ENCODE results near the gene WDR43. TPM values are rescaled to one million over a fixed set of nuclear protein-coding genes. Genes with fewer than 3 reads are reported as not detected.
"Not testable (repeated sequence)": the region's sequence is repeated elsewhere in the genome, so short reads cannot be mapped to it uniquely, and the experiment has no call there.

WDR43 gene
- total and polyA plus RNA-seq, 9 of the 15 experiments (the other 6 are each of a cell fraction or from before 2014, with no cell fraction given): 34.6 to 197 (median 105) TPM

- H4K20me1 ChIP-seq (replicated peaks; ENCODE audit: control insufficient read depth, insufficient read depth, low read length); H2AFZ ChIP-seq (ENCODE audit: low read depth, low read length); H3K36me3 ChIP-seq (ENCODE audit: control insufficient read depth, insufficient read depth, low read length); DNase-seq (ENCODE audit: extremely low read depth in 1 of 4, low spot score in 3 of 4); H3K27ac ChIP-seq (ENCODE audit: extremely low read depth, low read depth, low read length); in situ Hi-C loops (cut with MboI); H3K4me2 ChIP-seq (ENCODE audit: insufficient read depth, low read length); CTCF ChIA-PET (ENCODE audit: low intra/inter-chr PET ratio); H3K9me1 ChIP-seq (ENCODE audit: control insufficient read depth, insufficient read depth, low read length); BruUV-seq (replicated peaks); H3K4me1 ChIP-seq (replicated peaks in 1 of 2; ENCODE audit: control insufficient read depth in 2 of 2, insufficient read depth in 2 of 2, low read length in 2 of 2); FAIRE-seq; intact Hi-C loops (cut with micrococcal nuclease); H3K79me2 ChIP-seq (ENCODE audit: control insufficient read depth, insufficient read depth, low read length); H3K9ac ChIP-seq (ENCODE audit: insufficient read depth in 1 of 2, low read depth in 2 of 2, low read length in 2 of 2); ATAC-seq; H3K4me3 ChIP-seq; H3K9me3 ChIP-seq (replicated peaks; ENCODE audit: control insufficient read depth, insufficient read depth, low read depth, low read length): not testable (repeated sequence)
- POLR2A ChIA-PET: interaction anchor here (0.8 kb wide), 1 partner anchor 10 kb away, joined by 6 read pairs; no protein-coding TSS in a partner anchor
- peaks cover 2 to 43% of the 10 kb centered on the region in 2 experiments; a peak in 3 of 5 replicates for H3K27me3 ChIP-seq (ENCODE audit: control insufficient read depth in 2 of 2, insufficient read depth in 2 of 2, low read length in 2 of 2)
- WGBS (ENCODE audit: insufficient coverage, low coverage, missing lambda C conversion rate): 1% methylated on average over 8 of the region's 8 CpGs
Observed at GRCh38 chr2:28978001-28978400, 83.5 kb downstream of the WDR43 start.

GRCh38 chr2:28978606-28979005 is 84.1 kb downstream of the WDR43 start:
- intact Hi-C loops (cut with micrococcal nuclease) (no loop called here), in situ Hi-C loops (cut with MboI) (no loop called here)
- Histone ChIP-seq H3K27ac (ENCODE audit: extremely low read depth, low read depth, low read length) (no peak overlapping the region), H3K9me3 (replicated peaks; ENCODE audit: control insufficient read depth, insufficient read depth, low read depth, low read length) (no peaks in the 10 kb centered on the region), H3K4me1 (replicated peaks in 1 of 2; ENCODE audit: control insufficient read depth in 2 of 2, insufficient read depth in 2 of 2, low read length in 2 of 2) (no peaks in the 10 kb centered on the region; a peak in 1 of 5 replicates), H4K20me1 (replicated peaks; ENCODE audit: control insufficient read depth, insufficient read depth, low read length) (no peaks in the 10 kb centered on the region), H3K79me2 (ENCODE audit: control insufficient read depth, insufficient read depth, low read length) (no peaks in the 10 kb centered on the region), H3K27me3 (ENCODE audit: control insufficient read depth in 2 of 2, insufficient read depth in 2 of 2, low read length in 2 of 2) (peaks cover 2 to 47% of the 10 kb centered on the region in 2 experiments; a peak in 3 of 5 replicates), H3K36me3 (ENCODE audit: control insufficient read depth, insufficient read depth, low read length) (no peaks in the 10 kb centered on the region), H3K4me2 (ENCODE audit: insufficient read depth, low read length) (no peak overlapping the region), H3K9me1 (ENCODE audit: control insufficient read depth, insufficient read depth, low read length) (no peaks in the 10 kb centered on the region), H3K4me3 (no peak overlapping the region), H2AFZ (ENCODE audit: low read depth, low read length) (no peak overlapping the region), H3K9ac (ENCODE audit: insufficient read depth in 1 of 2, low read depth in 2 of 2, low read length in 2 of 2) (no peak overlapping the region)
- POLR2A ChIA-PET: interaction anchor here (0.8 kb wide), 2 partner anchors 9 to 75 kb away, joined by 4 to 6 read pairs; no protein-coding TSS in a partner anchor
- CTCF ChIA-PET (ENCODE audit: low intra/inter-chr PET ratio): no interaction called here
- TF ChIP-seq ZNF224 (CRISPR knock-in tag; IDR thresholded peaks at IDR 0.05): no peak
- TF ChIP-seq ZNF717 (CRISPR knock-in tag; IDR thresholded peaks at IDR 0.05): no peak
- no peak for TF ChIP-seq ZNF699 (CRISPR knock-in tag; IDR thresholded peaks at IDR 0.05; ENCODE audit: insufficient replicate concordance)
- TF ChIP-seq MAFG (tag; conservative IDR thresholded peaks at IDR 0.05): no peak
- no peak for ATAC-seq
- no TSS peak for BruUV-seq (replicated peaks)
- 0% methylated on average over 6 of the region's 6 CpGs for WGBS (ENCODE audit: insufficient coverage, low coverage, missing lambda C conversion rate)
- no peak for FAIRE-seq
- no peak for DNase-seq (ENCODE audit: extremely low read depth in 1 of 4, low spot score in 3 of 4)
